Activated T-helper 1 cell treated with Interleukin-2 at 50 U/mL for 16 hours (primary cell): Measurements from ENCODE around the gene FARP1.
"Not testable (repeated sequence)": the region's sequence is repeated elsewhere in the genome, so short reads cannot be mapped to it uniquely, and the experiment has no call there.

Source experiments
- DNase-seq: peaks from one replicate; pipeline ENCODE4 v3.0.0-alpha.2; 2020; ENCODE audit warnings: low read depth

Gene FARP1

GRCh38 chr13:98366010-98366409 is 223.1 kb downstream of the FARP1 start:
- no peak for DNase-seq

GRCh38 chr13:98366443-98366842 is 223.5 kb downstream of the FARP1 start:
- DNase-seq, result no peak

GRCh38 chr13:98366959-98367358 is 224.1 kb downstream of the FARP1 start:
- no peak for DNase-seq

- no peak for DNase-seq
Measured at GRCh38 chr13:98368019-98368418, 225.1 kb downstream of the FARP1 start.

- DNase-seq, result not testable (repeated sequence)
Measured at GRCh38 chr13:98369520-98369919, 226.6 kb downstream of the FARP1 start.

- DNase-seq, result no peak
Measured at GRCh38 chr13:98370261-98370660, 227.4 kb downstream of the FARP1 start.

- DNase-seq, result no peak
Measured at GRCh38 chr13:98370806-98371515, 228.1 kb downstream of the FARP1 start.

- no peak for DNase-seq
Measured at GRCh38 chr13:98371516-98372023, 228.7 kb downstream of the FARP1 start.

GRCh38 chr13:98372876-98373275 is 230.0 kb downstream of the FARP1 start:
- no peak for DNase-seq

- DNase-seq, result no peak
Measured at GRCh38 chr13:98374750-98375149, 231.9 kb downstream of the FARP1 start.

- DNase-seq, result no peak
Measured at GRCh38 chr13:98377635-98378378, 234.9 kb downstream of the FARP1 start.

- no peak for DNase-seq
Measured at GRCh38 chr13:98384739-98385138, 241.8 kb downstream of the FARP1 start.

- DNase-seq, result no peak
Measured at GRCh38 chr13:98385606-98386005, 242.7 kb downstream of the FARP1 start.

- no peak for DNase-seq
Measured at GRCh38 chr13:98386637-98387036, 243.7 kb downstream of the FARP1 start.

GRCh38 chr13:98389319-98389718 is 246.4 kb downstream of the FARP1 start:
- no peak for DNase-seq

- no peak for DNase-seq
Measured at GRCh38 chr13:98390086-98390715, 247.3 kb downstream of the FARP1 start.

GRCh38 chr13:98393873-98394272 is 251.0 kb downstream of the FARP1 start:
- no peak for DNase-seq

- DNase-seq, result no peak
Measured at GRCh38 chr13:98394820-98395510, 252.1 kb downstream of the FARP1 start.

GRCh38 chr13:98396071-98396710 is 253.3 kb downstream of the FARP1 start:
- DNase-seq, result no peak

GRCh38 chr13:98397221-98397620 is 254.3 kb downstream of the FARP1 start:
- DNase-seq, result no peak

- no peak for DNase-seq
Measured at GRCh38 chr13:98397861-98398260, 255.0 kb downstream of the FARP1 start.

GRCh38 chr13:98398581-98398980 is 255.7 kb downstream of the FARP1 start:
- DNase-seq, result no peak
